Neural cell (in vitro differentiated cells): ENCODE data around the gene CIZ1.

ENCODE experiments used
- CTCF ChIP-seq: fragments of 450-650 bp; IDR thresholded peaks from 2 replicates; pipeline ENCODE4 v1.5.1; 2014; ENCODE audit warnings: antibody characterized with exemption, mild to moderate bottlenecking, moderate library complexity; ENCODE audit not compliant: poor library complexity, severe bottlenecking
- EP300 ChIP-seq: fragments of 450-650 bp; conservative IDR thresholded peaks from 2 replicates; pipeline ENCODE4 v1.6.1; 2014; ENCODE audit warnings: antibody characterized with exemption, mild to moderate bottlenecking, moderate library complexity; ENCODE audit not compliant: poor library complexity, severe bottlenecking
- EZH2 ChIP-seq: fragments of 200-600, 300-800 bp; shearing (Covaris generic), sonication (generic); IDR thresholded peaks from 2 replicates; pipeline ENCODE4 v1.6.1; 2014; ENCODE audit warnings: antibody characterized with exemption, low read length, borderline replicate concordance, mild to moderate bottlenecking; ENCODE audit not compliant: insufficient read depth, poor library complexity, severe bottlenecking
- MXI1 ChIP-seq: fragments of 450-650 bp; conservative IDR thresholded peaks from 2 replicates; pipeline ENCODE4 v1.6.1; 2014; ENCODE audit warnings: antibody characterized with exemption, mild to moderate bottlenecking; ENCODE audit not compliant: poor library complexity, severe bottlenecking
- POLR2AphosphoS5 ChIP-seq: IDR thresholded peaks from 2 replicates; pipeline ENCODE4 v1.6.1; 2012
- RAD21 ChIP-seq: fragments of 450-650 bp; conservative IDR thresholded peaks from 2 replicates; pipeline ENCODE4 v1.6.1; 2014; ENCODE audit warnings: antibody characterized with exemption, mild to moderate bottlenecking, moderate library complexity
- REST ChIP-seq: IDR thresholded peaks from 2 replicates; pipeline ENCODE4 v1.6.1; 2012; ENCODE audit warnings: borderline replicate concordance
- SMC3 ChIP-seq: fragments of 450-650 bp; conservative IDR thresholded peaks from 2 replicates; pipeline ENCODE4 v1.6.1; 2014; ENCODE audit warnings: antibody characterized with exemption, mild to moderate bottlenecking, moderate library complexity; ENCODE audit not compliant: poor library complexity
- TAF1 ChIP-seq: IDR thresholded peaks from 2 replicates; pipeline ENCODE4 v1.6.1; 2012; ENCODE audit warnings: low read depth

GRCh38 chr9:128141604-128142003 is 49.8 kb downstream of the CIZ1 start:
- TF ChIP-seq POLR2AphosphoS5 (no peak), EP300 (no peak), CTCF (no peak), TAF1 (no peak), MXI1 (no peak), EZH2 (no peak), SMC3 (no peak), RAD21 (no peak), REST (no peak)
